CMK (cell line): ENCODE measurements around the gene SMIM27.
"Not testable (repeated sequence)": the region's sequence is repeated elsewhere in the genome, so short reads cannot be mapped to it uniquely, and the experiment has no call there.

Source experiments
- DNase-seq: peaks from one replicate; pipeline ENCODE4 v3.0.0-alpha.2; 2010; ENCODE audit warnings: low read depth

Gene SMIM27

GRCh38 chr9:32596936-32597335, 44.8 kb downstream of the SMIM27 start:
- DNase-seq = no peak

GRCh38 chr9:32599021-32599420, 46.9 kb downstream of the SMIM27 start:
- DNase-seq = not testable (repeated sequence)
